Stimulated activated CD8-positive, alpha-beta memory T cell treated with anti-CD3 and anti-CD28 coated beads, Interleukin-7, amount 100 ng/mL, for 1 hour (primary cell): ENCODE results near the gene IFI27.
"Not testable (repeated sequence)": the region's sequence is repeated elsewhere in the genome, so short reads cannot be mapped to it uniquely, and the experiment has no call there.

Experiments used
- DNase-seq, 2 donors: peaks; one replicate each; pipeline ENCODE4 v3.0.0-alpha.2; 2020; ENCODE audit warnings: low read depth in 2 of 2

The IFI27 gene

DNA sequence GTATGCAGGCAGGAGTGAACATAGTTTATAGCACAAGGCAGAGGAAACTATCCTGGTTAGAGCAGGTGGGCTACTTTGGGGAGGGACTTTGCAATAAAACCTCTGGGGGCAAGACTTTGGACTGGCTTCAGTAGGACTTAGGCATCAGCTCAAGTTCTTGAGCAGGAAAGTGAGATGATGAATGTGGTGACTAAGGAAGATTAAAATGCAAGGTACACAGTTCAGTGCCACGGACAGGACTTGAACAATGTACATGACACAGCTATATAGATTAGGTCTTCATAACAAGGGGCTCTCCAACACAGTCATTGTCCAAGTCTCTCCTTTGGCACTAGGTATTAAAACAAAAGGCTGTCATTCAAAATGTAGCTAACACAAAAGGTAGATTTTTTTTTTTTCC, 42.1 kb downstream of the IFI27 start:
- no peak for DNase-seq

DNA sequence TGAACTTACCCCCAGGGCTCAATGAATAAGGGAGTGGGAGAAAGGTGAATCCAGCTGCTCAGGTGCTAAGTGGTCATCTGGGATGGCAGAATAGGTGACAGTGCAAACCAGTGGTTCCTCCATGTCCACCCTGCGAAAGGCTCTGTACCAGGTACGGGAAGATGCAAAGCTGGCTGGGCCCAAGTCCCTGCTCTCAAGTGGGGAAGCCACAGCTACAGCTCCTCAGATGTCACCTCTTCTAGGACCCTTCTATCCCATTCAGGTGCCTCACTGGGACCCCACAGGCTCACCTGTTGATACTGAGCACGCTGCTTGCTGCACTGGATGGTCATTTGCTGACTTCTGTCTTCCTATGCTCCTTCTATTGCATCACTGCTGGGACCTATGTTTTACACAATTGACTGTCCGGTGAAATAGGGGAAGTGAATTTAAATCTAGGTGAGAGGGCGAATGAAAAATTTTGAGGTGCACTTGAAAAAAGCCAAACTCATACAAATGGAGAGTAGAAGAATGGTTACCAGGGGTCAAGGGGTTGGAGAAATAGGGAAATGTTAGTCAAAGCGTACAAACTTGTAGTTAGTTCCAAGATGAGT, 43.3 kb downstream of the IFI27 start:
- no peak for DNase-seq

DNA sequence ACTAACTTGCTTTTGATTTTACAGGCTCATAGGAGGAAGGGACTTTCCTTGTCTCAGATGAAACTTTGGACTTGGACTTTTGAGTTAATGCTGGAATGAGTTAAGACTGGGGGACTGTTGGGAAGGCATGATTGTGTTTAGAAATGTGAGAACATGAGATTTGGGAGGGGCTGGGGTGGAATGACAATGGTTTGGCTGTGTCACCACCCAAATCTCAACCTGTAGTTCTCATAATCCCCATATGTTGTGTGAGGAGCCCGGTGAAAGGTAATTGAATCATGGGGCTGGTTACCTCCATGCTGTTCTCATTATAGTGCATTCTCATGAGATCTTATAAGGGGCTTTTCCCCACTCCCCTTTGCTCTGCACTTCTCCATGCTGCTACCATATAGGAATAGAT, 45.6 kb downstream of the IFI27 start:
- DNase-seq = not testable (repeated sequence)

GRCh38 chr14:94157197-94157596, 46.7 kb downstream of the IFI27 start:
- no peak for DNase-seq

DNA sequence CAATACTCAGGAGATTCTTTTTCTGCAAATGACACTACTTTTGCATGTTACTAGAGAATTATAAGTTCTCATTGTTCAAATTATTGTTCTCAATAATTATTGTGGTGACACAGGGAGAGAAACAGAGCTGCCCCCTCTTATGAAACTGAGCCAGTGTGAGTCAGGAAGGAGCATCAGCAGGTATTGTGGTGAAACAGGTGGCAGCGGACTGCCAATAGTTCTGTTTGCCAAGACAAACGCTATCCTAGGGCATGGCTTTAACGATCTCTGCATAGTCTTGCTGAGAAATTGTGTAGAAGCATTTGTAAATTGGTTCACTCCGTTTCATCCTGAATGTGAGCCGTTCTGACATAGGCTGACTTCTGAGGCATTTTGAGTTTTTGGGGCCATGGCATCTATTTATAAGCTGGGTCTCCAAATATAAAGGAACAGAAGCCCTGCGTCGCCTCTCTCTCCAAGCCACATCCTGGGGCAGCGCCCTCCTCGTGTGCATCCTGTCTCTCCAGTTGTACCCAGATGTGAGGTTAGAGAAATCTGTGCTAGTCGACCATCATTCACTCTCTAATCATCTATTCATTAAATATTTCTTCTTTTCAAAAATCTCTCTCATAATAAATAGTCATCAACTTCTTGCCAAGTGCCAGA, 47.8 kb downstream of the IFI27 start:
- no peak for DNase-seq

GRCh38 chr14:94161058-94161457, 50.5 kb downstream of the IFI27 start:
- no peak for DNase-seq

- no peak for DNase-seq
Measured at GRCh38 chr14:94161981-94162380, 51.4 kb downstream of the IFI27 start.

GRCh38 chr14:94162466-94162865, 51.9 kb downstream of the IFI27 start:
- DNase-seq = no peak

DNA sequence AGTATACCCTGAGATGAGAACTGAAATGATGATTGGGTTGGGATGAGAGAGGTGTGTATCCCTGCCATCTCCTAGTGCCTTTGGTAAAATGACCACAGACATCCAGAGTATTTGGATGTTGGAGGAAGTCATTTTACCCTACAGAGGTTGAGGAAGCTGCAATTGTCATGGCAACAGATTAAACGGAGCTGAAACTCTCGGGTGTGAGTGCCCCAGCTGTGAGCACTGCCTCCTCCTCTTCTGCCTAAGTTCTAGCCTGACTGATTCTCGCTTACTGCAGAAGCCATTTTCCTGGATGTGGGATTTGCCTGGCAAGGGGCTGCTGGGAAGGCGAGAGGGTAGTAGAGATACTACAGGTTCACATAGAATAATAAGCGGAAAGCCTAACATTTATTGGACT, 53.3 kb downstream of the IFI27 start:
- no peak for DNase-seq

DNA sequence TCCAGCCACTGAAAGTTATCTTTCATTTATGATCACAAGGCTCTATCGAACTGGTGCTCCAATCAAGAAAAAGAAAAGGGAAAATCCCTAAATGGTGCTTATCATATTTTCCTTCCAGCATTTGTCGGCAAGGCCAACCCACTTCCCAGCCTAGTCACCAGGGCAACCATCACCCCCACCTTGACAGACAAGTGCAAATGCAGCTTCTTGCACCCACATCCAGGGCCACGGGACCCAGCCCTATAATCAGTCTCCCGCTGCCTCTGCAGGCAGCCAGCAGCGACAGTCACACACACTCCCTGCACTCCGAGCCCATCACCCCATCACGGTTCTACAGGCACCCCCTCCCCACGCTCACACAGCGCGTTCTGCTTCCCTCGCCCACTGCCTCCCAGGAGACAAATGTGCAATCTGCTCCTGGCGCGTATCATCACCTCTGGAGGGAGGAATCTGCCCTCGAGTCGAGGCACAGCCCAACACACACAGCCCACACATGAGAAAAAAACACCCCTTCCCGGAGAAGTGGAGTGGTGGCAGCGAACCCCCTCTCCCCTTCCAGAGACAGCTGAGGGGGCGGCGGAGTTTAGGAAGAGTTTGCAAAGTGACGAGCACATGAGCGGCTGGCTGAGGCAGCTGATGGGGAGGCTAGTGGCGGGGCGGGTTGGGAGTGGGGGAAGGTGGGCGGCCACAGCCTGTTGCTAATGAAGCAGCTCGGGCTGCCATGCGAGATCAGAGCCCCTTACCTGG, 54.3 kb downstream of the IFI27 start:
- no peak for DNase-seq

DNA sequence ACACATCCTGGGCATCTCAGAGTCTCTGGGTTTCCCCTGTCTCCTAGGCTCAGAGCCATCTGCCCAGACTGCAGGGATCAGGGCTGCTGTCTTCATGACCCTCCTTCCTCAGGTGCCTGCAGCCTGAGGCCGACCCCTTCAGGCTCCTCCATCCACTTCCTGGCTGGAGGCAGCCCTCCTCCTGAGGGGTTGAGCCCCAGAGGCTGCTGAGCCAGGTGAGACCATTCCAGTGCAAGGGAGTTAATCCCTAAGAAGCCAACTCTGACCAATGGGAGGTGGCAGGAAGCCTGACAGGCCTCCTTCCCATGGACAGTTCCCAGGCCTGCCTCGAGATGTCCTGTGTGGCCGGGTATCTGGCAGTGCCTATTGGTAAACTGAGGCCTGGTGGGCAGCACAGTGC, 55.2 kb downstream of the IFI27 start:
- no peak for DNase-seq
